PC-3 (cell line): ENCODE results near the gene TXNDC2. TPM values are rescaled to one million over a fixed set of nuclear protein-coding genes. Genes with fewer than 3 reads are reported as not detected.

Source experiments
- ATAC-seq: fragments of 200-7000 bp; cut with Tn5 transposase; 2 replicates; pipeline ENCODE4 v1.9.1; 2020; ENCODE audit warnings: mild to moderate bottlenecking, moderate library complexity
- BruUV-seq: library from RNA; stranded (reverse); fragments of 400-500 nt; replicated peaks from 2 replicates; lab custom pipeline; 2021; lab: Mats Ljungman, UMichigan
- CTCF ChIA-PET: fragments of 300-600 bp; sonication (Branson Sonifier 250); formaldehyde crosslinking; loops from one replicate; lab custom pipeline; 2022; ENCODE audit warnings: antibody characterized with exemption; lab: Charles Lee
- POLR2A ChIA-PET: fragments of 300-600 bp; sonication (Branson Sonifier 250); formaldehyde crosslinking; loops from one replicate; lab custom pipeline; 2022; ENCODE audit warnings: antibody characterized with exemption; ENCODE audit not compliant: unreplicated experiment; lab: Charles Lee
- DNase-seq: peaks from one replicate; pipeline ENCODE4 v3.0.0-alpha.2; 2015
- H2AFZ ChIP-seq: fragments of 300-600 bp; sonication (generic); 2 replicates; pipeline ENCODE4 v1.6.0; 2016; ENCODE audit warnings: antibody characterized with exemption, low read length
- H3F3A ChIP-seq: fragments of 300-600 bp; sonication (generic); one replicate; pipeline ENCODE4 v1.6.0; 2017; ENCODE audit warnings: antibody characterized with exemption, low read length, control low read depth, mild to moderate bottlenecking; ENCODE audit not compliant: unreplicated experiment
- H3K27ac ChIP-seq: fragments of 300-600 bp; sonication (generic); 2 replicates; pipeline ENCODE4 v1.5.1; 2016; ENCODE audit warnings: mild to moderate bottlenecking, low read length
- H3K27me3 ChIP-seq: fragments of 300-600 bp; sonication (generic); 2 replicates; pipeline ENCODE4 v1.6.1; 2016; ENCODE audit warnings: low read length, mixed read lengths
- H3K36me3 ChIP-seq: fragments of 300-600 bp; sonication (generic); 2 replicates; pipeline ENCODE4 v1.6.1; 2016; ENCODE audit warnings: low read depth, mixed run types, low read length, mixed read lengths
- H3K4me1 ChIP-seq: fragments of 300-600 bp; sonication (generic); 2 replicates; pipeline ENCODE4 v1.5.1; 2016; ENCODE audit warnings: low read length; ENCODE audit not compliant: insufficient read depth
- H3K4me2 ChIP-seq: fragments of 300-600 bp; sonication (generic); 2 replicates; pipeline ENCODE4 v1.6.0; 2016; ENCODE audit warnings: low read length
- H3K4me3 ChIP-seq: fragments of 300-600 bp; sonication (generic); 2 replicates; pipeline ENCODE4 v1.5.1; 2016; ENCODE audit warnings: mild to moderate bottlenecking, low read length, mixed read lengths
- H3K79me2 ChIP-seq: fragments of 300-600 bp; sonication (generic); 2 replicates; pipeline ENCODE4 v1.6.1; 2017; ENCODE audit warnings: low read length, mixed read lengths
- H3K9ac ChIP-seq: fragments of 300-600 bp; sonication (generic); 2 replicates; pipeline ENCODE4 v1.6.0; 2016; ENCODE audit warnings: mild to moderate bottlenecking, low read length
- H3K9me2 ChIP-seq: fragments of 300-600 bp; sonication (generic); replicated peaks from 2 replicates; pipeline ENCODE4 v1.6.1; 2016; ENCODE audit warnings: mixed run types, low read length, mixed read lengths
- H3K9me3 ChIP-seq: fragments of 300-600 bp; sonication (generic); 2 replicates; pipeline ENCODE4 v1.6.1; 2016; ENCODE audit warnings: low read length, mixed read lengths
- H4K20me1 ChIP-seq: fragments of 300-600 bp; sonication (generic); 2 replicates; pipeline ENCODE4 v1.6.1; 2016; ENCODE audit warnings: low read length, mixed read lengths
- EZH2 ChIP-seq: fragments of 300-600 bp; sonication (generic); IDR thresholded peaks from one replicate; pipeline ENCODE4 v1.6.1; 2017; ENCODE audit warnings: antibody characterized with exemption, mild to moderate bottlenecking, low read length; ENCODE audit not compliant: unreplicated experiment
- EZH2phosphoT487 ChIP-seq: fragments of 300-600 bp; sonication (generic); IDR thresholded peaks from 2 replicates; pipeline ENCODE4 v1.6.1; 2018; ENCODE audit warnings: mild to moderate bottlenecking, antibody characterized with exemption, low read length, borderline replicate concordance
- intact Hi-C: fragments of 100-400 bp; cut with micrococcal nuclease; formaldehyde crosslinking; loops from 2 replicates; pipeline ENCODE4 v1.9.0; 2023
- total RNA-seq: library from RNA; depleted of rRNA; stranded (reverse); fragments of >200 nt; gene quantifications from 2 replicates; pipeline ENCODE4 v1.2.3, GENCODE V29; 2014
- TF ChIP-seq, protein P1 (sequence below): fragments of 300-600 bp; sonication (generic); conservative IDR thresholded peaks from 2 replicates; pipeline ENCODE4 v1.5.1; 2017; ENCODE audit warnings: antibody characterized with exemption, low read depth, mild to moderate bottlenecking, low read length

The TXNDC2 gene
- total RNA-seq, 1 experiment from 2014 or later: 0.87 TPM

DNA sequence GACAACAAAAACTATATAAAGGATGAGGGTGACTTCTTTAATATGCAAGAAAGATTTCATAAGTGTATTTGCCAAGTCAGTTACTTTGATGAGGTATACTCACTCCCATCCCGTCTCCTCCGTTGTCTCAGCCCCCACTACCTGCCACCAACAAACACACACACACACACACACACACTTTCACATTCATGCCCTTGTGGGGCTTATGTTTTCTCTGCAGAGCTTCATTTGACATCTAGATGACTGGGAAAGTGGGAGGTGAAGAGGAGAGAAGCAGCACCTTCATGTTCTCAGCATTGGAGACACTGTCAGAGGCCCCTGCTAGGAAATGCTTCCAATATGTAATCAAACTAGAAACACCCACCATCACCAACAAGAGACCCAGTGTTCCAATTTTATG is 22.5 kb upstream of the TXNDC2 start:
- Histone ChIP-seq H3K36me3 (no peaks in the 10 kb centered on the region), H3K9ac (no peak overlapping the region), H4K20me1 (no peaks in the 10 kb centered on the region), H3K4me1 (peaks cover 4% of the 10 kb centered on the region; the same call in 1 of the 2 replicates), H3K79me2 (no peaks in the 10 kb centered on the region), H3K9me3 (0 out of 2 replicates have a peak, but pooled peaks cover 7% of the 10 kb centered on the region), H3K4me3 (no peak overlapping the region), H3K27me3 (no peaks in the 10 kb centered on the region), H2AFZ (no peak overlapping the region), H3K9me2 (no peaks in the 10 kb centered on the region), H3K4me2 (no peak overlapping the region), H3K27ac (no peak overlapping the region), H3F3A (no peaks in the 10 kb centered on the region)
- POLR2A ChIA-PET: no interaction called here
- intact Hi-C loops: no loop called here
- TF ChIP-seq EZH2phosphoT487 (no peak), EZH2 (no peak)
- TF ChIP-seq, protein P1, sequence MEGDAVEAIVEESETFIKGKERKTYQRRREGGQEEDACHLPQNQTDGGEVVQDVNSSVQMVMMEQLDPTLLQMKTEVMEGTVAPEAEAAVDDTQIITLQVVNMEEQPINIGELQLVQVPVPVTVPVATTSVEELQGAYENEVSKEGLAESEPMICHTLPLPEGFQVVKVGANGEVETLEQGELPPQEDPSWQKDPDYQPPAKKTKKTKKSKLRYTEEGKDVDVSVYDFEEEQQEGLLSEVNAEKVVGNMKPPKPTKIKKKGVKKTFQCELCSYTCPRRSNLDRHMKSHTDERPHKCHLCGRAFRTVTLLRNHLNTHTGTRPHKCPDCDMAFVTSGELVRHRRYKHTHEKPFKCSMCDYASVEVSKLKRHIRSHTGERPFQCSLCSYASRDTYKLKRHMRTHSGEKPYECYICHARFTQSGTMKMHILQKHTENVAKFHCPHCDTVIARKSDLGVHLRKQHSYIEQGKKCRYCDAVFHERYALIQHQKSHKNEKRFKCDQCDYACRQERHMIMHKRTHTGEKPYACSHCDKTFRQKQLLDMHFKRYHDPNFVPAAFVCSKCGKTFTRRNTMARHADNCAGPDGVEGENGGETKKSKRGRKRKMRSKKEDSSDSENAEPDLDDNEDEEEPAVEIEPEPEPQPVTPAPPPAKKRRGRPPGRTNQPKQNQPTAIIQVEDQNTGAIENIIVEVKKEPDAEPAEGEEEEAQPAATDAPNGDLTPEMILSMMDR: no peak
- CTCF ChIA-PET: no interaction called here
- BruUV-seq: no TSS peak
- no peak for DNase-seq
- ATAC-seq: no peak

DNA sequence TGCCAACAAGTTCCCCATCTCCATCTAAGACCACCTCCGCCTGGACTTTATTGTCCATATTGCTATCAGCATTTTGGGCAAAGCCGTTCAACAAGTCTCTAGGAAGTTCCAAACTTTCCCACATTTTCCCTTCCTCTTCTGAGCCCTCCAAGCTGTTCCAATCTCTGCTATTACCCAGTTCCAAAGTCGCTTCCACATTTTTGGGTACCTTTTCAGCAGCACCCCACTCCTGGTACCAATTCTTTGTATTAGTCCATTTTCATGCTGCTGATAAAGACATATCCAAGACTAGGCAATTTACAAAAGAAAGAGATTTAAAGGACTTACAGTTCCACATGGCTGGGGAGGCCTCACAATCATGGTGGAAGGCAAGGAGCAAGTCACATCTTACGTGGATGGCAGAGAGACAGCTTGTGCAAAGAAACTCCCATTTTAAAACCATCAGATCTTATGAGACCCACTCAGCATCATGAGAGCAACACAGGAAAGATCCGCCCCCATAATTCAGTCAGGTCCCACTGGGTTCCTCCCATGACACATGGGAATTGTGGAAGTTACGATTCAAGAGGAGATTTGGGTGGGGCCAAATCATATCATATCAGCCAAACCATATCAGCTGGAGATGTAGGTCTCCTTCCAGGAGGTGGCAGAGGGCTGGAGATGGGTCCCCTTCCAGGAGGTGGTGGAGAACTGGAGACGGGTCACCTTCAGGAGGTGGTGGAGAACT is 19.8 kb upstream of the TXNDC2 start:
- no peak for DNase-seq
- ChIA-PET CTCF (no interaction called here), POLR2A (no interaction called here)
- Histone ChIP-seq H4K20me1 (no peaks in the 10 kb centered on the region), H3K4me2 (no peak overlapping the region), H3K9me2 (no peaks in the 10 kb centered on the region), H3K9ac (no peak overlapping the region), H3K27me3 (no peaks in the 10 kb centered on the region), H3K79me2 (no peaks in the 10 kb centered on the region), H3K9me3 (0 out of 2 replicates have a peak, but pooled peaks cover 7% of the 10 kb centered on the region), H2AFZ (no peak overlapping the region), H3K4me1 (peaks cover 10% of the 10 kb centered on the region), H3F3A (no peaks in the 10 kb centered on the region), H3K4me3 (no peak overlapping the region), H3K36me3 (no peaks in the 10 kb centered on the region), H3K27ac (no peak overlapping the region)
- TF ChIP-seq, protein P1: no peak
- no peak for TF ChIP-seq EZH2
- TF ChIP-seq EZH2phosphoT487: no peak
- no peak for ATAC-seq
- BruUV-seq: no TSS peak
- intact Hi-C loops: no loop called here

DNA sequence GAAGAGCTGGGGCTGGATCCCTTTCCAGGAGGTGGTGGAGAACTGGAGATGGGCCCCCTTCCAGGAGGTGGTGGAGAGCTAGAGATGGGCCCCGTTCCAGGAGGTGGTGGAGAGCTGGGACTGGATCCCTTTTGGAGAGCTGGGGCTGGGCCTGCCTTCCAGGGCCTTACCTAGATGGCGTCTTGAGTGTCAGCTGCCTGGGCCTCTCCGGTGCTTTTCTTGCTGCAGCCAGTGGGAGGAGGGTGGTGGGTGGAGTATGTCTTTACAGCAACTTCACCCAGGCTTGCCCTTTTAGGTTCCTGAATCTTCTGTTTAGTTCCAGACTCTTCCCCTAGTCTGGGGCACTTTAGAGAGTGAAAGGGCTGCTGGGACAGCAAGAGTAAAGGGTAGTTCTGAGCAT is 19.1 kb upstream of the TXNDC2 start:
- ATAC-seq: no peak
- ChIA-PET POLR2A (no interaction called here), CTCF (no interaction called here)
- DNase-seq: no peak
- H3K36me3 ChIP-seq: no peaks in the 10 kb centered on the region
- no peaks in the 10 kb centered on the region for H3K27me3 ChIP-seq
- H3K4me2 ChIP-seq: no peak overlapping the region
- H3K4me3 ChIP-seq: no peak overlapping the region
- TF ChIP-seq EZH2phosphoT487: no peak
- TF ChIP-seq, protein P1: no peak
- no peak for TF ChIP-seq EZH2
- intact Hi-C loops: no loop called here
- no peak overlapping the region for H3K9ac ChIP-seq
- H3K27ac ChIP-seq: no peak overlapping the region
- H3K9me2 ChIP-seq: no peaks in the 10 kb centered on the region
- no peaks in the 10 kb centered on the region for H3K79me2 ChIP-seq
- 0 out of 2 replicates have a peak, but pooled peaks cover 7% of the 10 kb centered on the region for H3K9me3 ChIP-seq
- H2AFZ ChIP-seq: no peak overlapping the region
- H4K20me1 ChIP-seq: no peaks in the 10 kb centered on the region
- BruUV-seq: no TSS peak
- peaks cover 10% of the 10 kb centered on the region for H3K4me1 ChIP-seq
- no peaks in the 10 kb centered on the region for H3F3A ChIP-seq
